G401 (cell line): ENCODE data around the gene PDSS2. TPM values are rescaled to one million over a fixed set of nuclear protein-coding genes. Genes with fewer than 3 reads are reported as not detected.
"Not testable (repeated sequence)": the region's sequence is repeated elsewhere in the genome, so short reads cannot be mapped to it uniquely, and the experiment has no call there.

ENCODE experiments used
- DNase-seq: peaks from one replicate; pipeline ENCODE4 v3.0.0-alpha.2; 2015; ENCODE audit warnings: low spot score
- in situ Hi-C: cut with HindIII; loops from 2 replicates; pipeline ENCODE4 v1.10.0; 2016; ENCODE audit warnings: low sequenced_read_pairs, mixed read lengths
- total RNA-seq: library from RNA; depleted of rRNA; stranded (reverse); fragments of >200 nt; shearing (Covaris generic); gene quantifications from 2 replicates; pipeline ENCODE4 v1.2.3, GENCODE V29; 2014

Gene PDSS2
- total RNA-seq, 1 experiment from 2014 or later: 17.5 TPM

- DNase-seq, in situ Hi-C loops: not testable (repeated sequence)
Observed at GRCh38 chr6:107425951-107426350, 33.4 kb downstream of the PDSS2 start.

- in situ Hi-C loops: no loop called here
- no peak for DNase-seq
Observed at GRCh38 chr6:107423474-107423990, 35.8 kb downstream of the PDSS2 start.

GRCh38 chr6:107421696-107422256 is 37.6 kb downstream of the PDSS2 start:
- in situ Hi-C loops: no loop called here
- no peak for DNase-seq

- in situ Hi-C loops: no loop called here
- no peak for DNase-seq
Observed at GRCh38 chr6:107419733-107420132, 39.6 kb downstream of the PDSS2 start.

- in situ Hi-C loops: no loop called here
- peak; percentile 4 for DNase-seq
Observed at GRCh38 chr6:107418118-107418517, 41.2 kb downstream of the PDSS2 start.

GRCh38 chr6:107416145-107416544 is 43.2 kb downstream of the PDSS2 start:
- DNase-seq: no peak
- in situ Hi-C loops: no loop called here

GRCh38 chr6:107413966-107414645 is 45.3 kb downstream of the PDSS2 start:
- in situ Hi-C loops: no loop called here
- DNase-seq: no peak

GRCh38 chr6:107411161-107411560 is 48.2 kb downstream of the PDSS2 start:
- no peak for DNase-seq
- in situ Hi-C loops: no loop called here

- no peak for DNase-seq
- in situ Hi-C loops: no loop called here
Observed at GRCh38 chr6:107409942-107410341, 49.4 kb downstream of the PDSS2 start.

- in situ Hi-C loops: no loop called here
- DNase-seq: no peak
Observed at GRCh38 chr6:107408714-107409113, 50.6 kb downstream of the PDSS2 start.

- no peak for DNase-seq
- in situ Hi-C loops: no loop called here
Observed at GRCh38 chr6:107405002-107405401, 54.4 kb downstream of the PDSS2 start.

- in situ Hi-C loops: no loop called here
- no peak for DNase-seq
Observed at GRCh38 chr6:107402533-107402932, 56.8 kb downstream of the PDSS2 start.

- DNase-seq: no peak
- in situ Hi-C loops: no loop called here
Observed at GRCh38 chr6:107401573-107401972, 57.8 kb downstream of the PDSS2 start.

- DNase-seq: no peak
- in situ Hi-C loops: no loop called here
Observed at GRCh38 chr6:107400616-107401147, 58.7 kb downstream of the PDSS2 start.

GRCh38 chr6:107399935-107400334 is 59.4 kb downstream of the PDSS2 start:
- no peak for DNase-seq
- in situ Hi-C loops: no loop called here

GRCh38 chr6:107398001-107398400 is 61.4 kb downstream of the PDSS2 start:
- no peak for DNase-seq
- in situ Hi-C loops: no loop called here

GRCh38 chr6:107396211-107396610 is 63.2 kb downstream of the PDSS2 start:
- in situ Hi-C loops: no loop called here
- DNase-seq: no peak

- in situ Hi-C loops: no loop called here
- no peak for DNase-seq
Observed at GRCh38 chr6:107392069-107392468, 67.3 kb downstream of the PDSS2 start.

GRCh38 chr6:107390685-107391435 is 68.5 kb downstream of the PDSS2 start:
- no peak for DNase-seq
- in situ Hi-C loops: no loop called here

GRCh38 chr6:107390056-107390455 is 69.3 kb downstream of the PDSS2 start:
- no peak for DNase-seq
- in situ Hi-C loops: no loop called here
